ENCODE results near the gene ATP5MC2.

Gene ATP5MC2

GRCh38 chr12:53622724-53623123, 53.2 kb downstream of the ATP5MC2 start:
- Histone ChIP-seq H3K36me3 (ENCODE audit: control insufficient read depth, insufficient read depth, low read length) (no peaks in the 10 kb centered on the region), H3K4me3 (ENCODE audit: low read depth, low read length) (no peak overlapping the region), H3K27me3 (ENCODE audit: control insufficient read depth, insufficient read depth, low read length) (no peaks in the 10 kb centered on the region), H3K9me3 (ENCODE audit: control insufficient read depth, insufficient read depth, low read length) (no peaks in the 10 kb centered on the region), H3K4me1 (ENCODE audit: control insufficient read depth, insufficient read depth, low read length) (peaks cover 7% of the 10 kb centered on the region), H3K9ac (ENCODE audit: low read depth, low read length) (no peak overlapping the region)

DNA sequence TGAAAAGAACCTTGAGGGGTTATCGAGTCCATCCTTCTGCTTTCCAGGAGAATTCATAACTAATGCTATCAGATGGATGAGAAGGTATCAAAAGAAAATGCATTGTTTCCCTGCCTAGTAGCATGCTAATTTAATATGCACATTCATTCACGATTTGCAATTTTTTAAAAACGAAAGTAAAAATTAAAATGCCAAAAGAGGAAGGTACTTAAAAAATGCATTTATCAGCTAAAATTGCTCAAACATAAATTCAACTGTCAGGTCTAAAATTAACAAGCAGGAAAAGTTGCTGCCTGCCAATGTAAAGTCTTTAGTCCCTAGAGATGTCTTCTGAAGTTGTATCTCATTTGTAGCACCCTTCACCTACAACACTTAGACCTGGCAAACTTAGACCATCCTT, 57.6 kb downstream of the ATP5MC2 start:
- no peak overlapping the region for H3K9ac ChIP-seq (ENCODE audit: low read depth, low read length)
- no peaks in the 10 kb centered on the region for H3K9me3 ChIP-seq (ENCODE audit: control insufficient read depth, insufficient read depth, low read length)
- H3K4me3 ChIP-seq (ENCODE audit: low read depth, low read length), result no peak overlapping the region
- no peaks in the 10 kb centered on the region for H3K4me1 ChIP-seq (ENCODE audit: control insufficient read depth, insufficient read depth, low read length)
- H3K27me3 ChIP-seq (ENCODE audit: control insufficient read depth, insufficient read depth, low read length), result no peaks in the 10 kb centered on the region
- no peaks in the 10 kb centered on the region for H3K36me3 ChIP-seq (ENCODE audit: control insufficient read depth, insufficient read depth, low read length)

- Histone ChIP-seq H3K27me3 (ENCODE audit: control insufficient read depth, insufficient read depth, low read length) (no peaks in the 10 kb centered on the region), H3K4me1 (ENCODE audit: control insufficient read depth, insufficient read depth, low read length) (no peaks in the 10 kb centered on the region), H3K9ac (ENCODE audit: low read depth, low read length) (no peak overlapping the region), H3K4me3 (ENCODE audit: low read depth, low read length) (no peak overlapping the region), H3K9me3 (ENCODE audit: control insufficient read depth, insufficient read depth, low read length) (no peaks in the 10 kb centered on the region), H3K36me3 (ENCODE audit: control insufficient read depth, insufficient read depth, low read length) (no peaks in the 10 kb centered on the region)
Observed at GRCh38 chr12:53617700-53618099, 58.2 kb downstream of the ATP5MC2 start.

DNA sequence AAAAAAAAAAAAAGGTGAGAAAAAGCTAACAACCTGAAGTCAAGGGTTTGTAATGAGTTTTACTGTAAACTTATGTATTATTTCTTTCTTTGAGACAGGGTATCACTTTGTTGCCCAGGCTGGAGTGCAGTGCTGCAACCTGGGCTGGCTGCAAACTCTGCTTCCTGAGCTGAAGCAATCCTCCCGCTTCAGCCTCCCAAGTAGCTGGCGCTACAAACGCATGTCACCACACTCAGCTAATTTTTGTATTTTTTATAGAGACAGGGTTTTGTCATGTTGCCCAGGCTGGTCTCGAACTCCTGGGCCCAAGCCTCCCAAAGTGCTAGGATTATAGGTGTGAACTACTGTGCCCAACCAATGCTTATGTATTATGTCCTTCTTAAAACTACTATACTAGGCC, 58.9 kb downstream of the ATP5MC2 start:
- Histone ChIP-seq H3K4me1 (ENCODE audit: control insufficient read depth, insufficient read depth, low read length) (no peaks in the 10 kb centered on the region), H3K4me3 (ENCODE audit: low read depth, low read length) (no peak overlapping the region), H3K9me3 (ENCODE audit: control insufficient read depth, insufficient read depth, low read length) (no peaks in the 10 kb centered on the region), H3K27me3 (ENCODE audit: control insufficient read depth, insufficient read depth, low read length) (no peaks in the 10 kb centered on the region), H3K9ac (ENCODE audit: low read depth, low read length) (no peak overlapping the region), H3K36me3 (ENCODE audit: control insufficient read depth, insufficient read depth, low read length) (no peaks in the 10 kb centered on the region)

Data from iPS-15b (cell line).